Transverse colon (tissue), 4 donors: Measurements from ENCODE around the gene OCA2. TPM values are rescaled to one million over a fixed set of nuclear protein-coding genes. Genes with fewer than 3 reads are reported as not detected.
"Not testable (repeated sequence)": the region's sequence is repeated elsewhere in the genome, so short reads cannot be mapped to it uniquely, and the experiment has no call there.

Source experiments
- DNase-seq: peaks from one replicate; pipeline ENCODE4 v3.0.0-alpha.2; 2019
- H3K27ac ChIP-seq, 4 donors: fragments of 200-600 bp; sonication (generic); 2 replicates each; pipeline ENCODE4 v1.5.1; 2016 to 2018; ENCODE audit warnings: inconsistent platforms in 4 of 4
- H3K27me3 ChIP-seq: fragments of 200-600 bp; sonication (generic); 2 replicates; pipeline ENCODE4 v1.5.1; 2017; ENCODE audit warnings: inconsistent platforms
- H3K36me3 ChIP-seq, 4 donors: fragments of 200-600 bp; sonication (generic); 2 replicates each; pipeline ENCODE4 v1.5.1; 2017 to 2019; ENCODE audit warnings: inconsistent platforms in 4 of 4
- H3K4me1 ChIP-seq, 4 donors: fragments of 200-600 bp; sonication (generic); 2 replicates each; pipeline ENCODE4 v1.5.1; 2017 to 2020; ENCODE audit warnings: inconsistent platforms in 4 of 4
- H3K4me3 ChIP-seq, 4 donors: fragments of 200-600 bp; sonication (generic); 1 replicate in 1 of 4; 2 replicates in 3 of 4; pipeline versions ENCODE4 v1.5.1 to v1.6.1; 2017 to 2019; ENCODE audit warnings: inconsistent platforms in 4 of 4
- H3K9me3 ChIP-seq, 2 donors: fragments of 200-600 bp; sonication (generic); 2 replicates each; pipeline ENCODE4 v1.5.1; 2017 to 2019; ENCODE audit warnings: inconsistent platforms in 2 of 2
- CTCF ChIP-seq, 5 experiments: fragments of 200-600 bp in 3 of 5; fragments of 450-650 bp in 2 of 5; sonication (generic) in 3 of 5; IDR thresholded peaks; 1 replicate in 2 of 5; 2 replicates in 3 of 5; pipeline ENCODE4 v1.5.1; 2016 to 2017; ENCODE audit warnings: antibody characterized with exemption in 5 of 5, inconsistent platforms in 3 of 5, mild to moderate bottlenecking in 2 of 5, moderate library complexity in 1 of 5
- EP300 ChIP-seq: sonication (generic); formaldehyde crosslinking; IDR thresholded peaks from one replicate; pipeline ENCODE4 v1.6.1; 2017; ENCODE audit warnings: antibody characterized with exemption, low read depth
- POLR2A ChIP-seq: fragments of 450-650 bp; IDR thresholded peaks from one replicate; pipeline ENCODE4 v1.6.1; 2016; ENCODE audit warnings: antibody characterized with exemption, mild to moderate bottlenecking, moderate library complexity
- POLR2AphosphoS5 ChIP-seq, 3 donors: sonication (generic); formaldehyde crosslinking; IDR thresholded peaks; one replicate each; pipeline ENCODE4 v1.6.1; 2016; ENCODE audit warnings: antibody characterized with exemption in 3 of 3
- WGBS, 2 donors: methylation state at CpG; one replicate each; pipeline ENCODE4 v1.1.5; 2018; ENCODE audit warnings: low coverage in 1 of 2; 5-methylcytosine and 5-hydroxymethylcytosine counted together
- in situ Hi-C, 4 donors: fragments of 200-750 bp; cut with MboI; loops; one replicate each; pipeline versions ENCODE4 v1.15.0 to v1.15.1; 2017; ENCODE audit warnings: low sequenced_read_pairs in 3 of 4, low pct_ligation_motif_present in 1 of 4, low pct_unique_long_range_greater_than_20kb in 1 of 4
- intact Hi-C: fragments of 100-400 bp; cut with DNase I; formaldehyde crosslinking; loops from one replicate; pipeline ENCODE4 v1.15.1; 2023; ENCODE audit warnings: low total_unique reads
- total RNA-seq, 4 donors: library from RNA; depleted of rRNA; stranded (reverse); fragments of >200 nt; gene quantifications; one replicate each; pipeline ENCODE4 v1.1.0, GENCODE V29; 2016

OCA2 gene
- total RNA-seq, 4 donors from 2014 or later: 1.4 to 1.9 TPM; not detected in 2

DNA sequence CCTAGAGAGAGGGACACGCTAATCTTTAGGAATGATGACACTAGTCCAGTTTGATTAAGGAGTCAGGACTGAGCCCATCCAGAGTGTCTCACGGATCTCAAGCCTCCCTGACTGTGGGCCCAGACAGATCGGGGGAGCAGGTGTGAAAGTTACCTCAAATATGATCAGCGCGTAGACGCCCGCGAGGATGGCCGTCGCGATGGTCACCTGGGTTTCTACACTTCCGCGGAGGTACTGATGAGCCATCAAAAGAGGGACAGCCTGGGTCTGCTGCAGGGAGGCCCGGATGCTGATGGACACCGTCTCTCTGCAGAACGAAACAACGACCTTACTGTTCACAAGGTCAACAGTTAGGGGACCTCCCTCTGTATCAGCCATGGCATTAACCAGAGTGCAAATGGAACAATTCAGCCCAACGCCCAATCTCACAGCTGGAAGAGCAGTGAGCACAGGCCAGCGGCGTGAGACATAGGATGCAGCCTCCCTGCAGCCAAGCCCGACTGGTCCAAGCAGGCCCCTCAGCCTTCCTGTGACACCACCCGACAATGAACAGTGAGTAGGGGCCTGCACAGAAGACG is 84.4 kb downstream of the OCA2 start:
- WGBS, 2 donors: 91 to 100% methylated on average over 1 to 23 of the region's 23 CpGs
- Histone ChIP-seq H3K9me3 (no peaks in the 10 kb centered on the region), H3K36me3 (no peaks in the 10 kb centered on the region), H3K4me3 (no peak overlapping the region), H3K4me1 (no peaks in the 10 kb centered on the region), H3K27ac (no peak overlapping the region), H3K27me3 (no peaks in the 10 kb centered on the region)
- no peak for DNase-seq
- TF ChIP-seq POLR2A: no peak
- no peak for TF ChIP-seq POLR2AphosphoS5 (IDR thresholded peaks at IDR 0.05)
- TF ChIP-seq CTCF (IDR thresholded peaks at IDR 0.05): no peak
- no peak for TF ChIP-seq EP300
- intact Hi-C loops: no loop called here
- in situ Hi-C loops: no loop called here

DNA sequence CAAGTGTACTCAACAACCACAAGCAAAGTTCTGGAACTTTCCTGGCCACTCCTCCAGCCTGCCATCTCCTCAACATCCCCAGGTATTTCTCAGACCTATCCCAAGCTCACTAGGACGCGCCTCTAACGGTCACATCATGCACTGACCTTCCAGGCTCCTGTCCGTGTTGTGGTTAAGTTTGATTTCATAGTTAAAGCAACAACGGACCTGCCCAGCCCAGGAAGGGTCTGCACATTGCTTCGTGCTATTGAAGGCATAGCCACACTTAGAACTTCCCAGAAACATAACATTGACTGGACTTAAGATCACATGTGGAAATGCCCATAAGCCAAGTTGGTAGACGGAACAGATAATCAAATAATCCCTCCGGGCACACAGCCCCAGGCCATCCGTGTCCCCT is 85.1 kb downstream of the OCA2 start:
- Histone ChIP-seq H3K27me3 (no peaks in the 10 kb centered on the region), H3K4me3 (no peak overlapping the region), H3K4me1 (no peaks in the 10 kb centered on the region), H3K36me3 (no peaks in the 10 kb centered on the region), H3K27ac (no peak overlapping the region), H3K9me3 (no peaks in the 10 kb centered on the region)
- DNase-seq: no peak
- TF ChIP-seq CTCF (IDR thresholded peaks at IDR 0.05): no peak
- TF ChIP-seq EP300: no peak
- no peak for TF ChIP-seq POLR2AphosphoS5 (IDR thresholded peaks at IDR 0.05)
- TF ChIP-seq POLR2A: no peak
- in situ Hi-C loops: no loop called here
- WGBS, 2 donors: 83 to 86% methylated on average over 4 to 9 of the region's 9 CpGs
- intact Hi-C loops: no loop called here

DNA sequence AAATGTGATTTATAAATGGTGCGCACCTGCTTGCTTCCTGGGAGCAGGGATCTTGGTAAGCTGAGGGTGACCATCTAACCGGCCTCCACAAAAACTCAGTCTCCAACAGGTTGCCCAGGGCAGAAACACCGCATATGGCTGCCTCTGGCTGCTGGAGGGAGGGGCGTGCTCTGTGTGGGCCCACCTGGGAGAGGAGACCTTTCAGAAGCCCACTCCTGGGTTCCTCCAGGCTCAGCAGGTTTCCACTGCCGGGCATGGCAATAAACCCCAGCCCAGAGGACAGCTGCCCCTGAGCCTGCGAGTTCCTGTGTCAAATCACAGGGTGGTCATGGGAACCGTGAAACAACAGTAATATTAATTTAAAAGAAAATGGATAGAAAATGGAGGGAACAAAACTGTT is 85.6 kb downstream of the OCA2 start:
- DNase-seq: no peak
- Histone ChIP-seq H3K9me3 (peaks cover 0 to 3% of the 10 kb centered on the region in 2 donors), H3K27ac (no peak overlapping the region), H3K36me3 (no peaks in the 10 kb centered on the region), H3K27me3 (no peaks in the 10 kb centered on the region), H3K4me3 (no peak overlapping the region), H3K4me1 (no peaks in the 10 kb centered on the region)
- WGBS, 2 donors: 80% methylated on average over 7 of the region's 7 CpGs; no CpG with 5 or more reads in 1 of the 2 donors
- in situ Hi-C loops: no loop called here
- intact Hi-C loops: no loop called here
- TF ChIP-seq POLR2AphosphoS5 (IDR thresholded peaks at IDR 0.05) (no peak), CTCF (IDR thresholded peaks at IDR 0.05) (no peak), POLR2A (no peak), EP300 (no peak)

DNA sequence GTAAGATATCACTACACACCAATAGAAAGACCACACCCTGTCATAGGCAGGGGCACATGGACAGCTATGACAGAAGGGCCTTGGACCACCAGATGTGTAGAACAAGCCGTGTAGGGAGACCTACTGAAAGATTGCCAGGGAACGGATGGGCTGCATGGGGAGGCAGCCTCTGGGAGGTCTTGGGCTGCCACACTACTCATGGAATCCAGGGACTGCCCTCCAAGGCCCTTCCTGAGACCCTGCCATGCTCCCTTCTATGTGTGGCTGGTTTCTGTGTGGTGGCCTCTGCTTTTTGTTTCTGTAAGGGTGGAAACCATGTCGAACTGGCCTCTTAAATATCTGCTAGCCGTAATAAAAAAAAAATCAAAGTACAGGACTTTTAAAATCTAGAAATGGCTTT is 86.9 kb downstream of the OCA2 start:
- no peak overlapping the region for H3K27ac ChIP-seq
- intact Hi-C loops (no loop called here), in situ Hi-C loops (no loop called here)
- H3K9me3 ChIP-seq: peaks cover 0 to 3% of the 10 kb centered on the region in 2 donors
- no peaks in the 10 kb centered on the region for H3K4me1 ChIP-seq
- WGBS, 2 donors: 63 to 84% methylated on average over 2 to 4 of the region's 4 CpGs
- no peak for DNase-seq
- H3K36me3 ChIP-seq: no peaks in the 10 kb centered on the region
- TF ChIP-seq EP300 (no peak), CTCF (IDR thresholded peaks at IDR 0.05) (no peak), POLR2AphosphoS5 (IDR thresholded peaks at IDR 0.05) (no peak), POLR2A (no peak)
- H3K27me3 ChIP-seq: no peaks in the 10 kb centered on the region
- no peak overlapping the region for H3K4me3 ChIP-seq

GRCh38 chr15:28008175-28008574 is 90.9 kb downstream of the OCA2 start:
- DNase-seq, intact Hi-C loops, H3K27ac ChIP-seq, H3K4me3 ChIP-seq, H3K36me3 ChIP-seq, H3K4me1 ChIP-seq, H3K27me3 ChIP-seq, H3K9me3 ChIP-seq, in situ Hi-C loops: not testable (repeated sequence)
- WGBS, 2 donors: 83 to 87% methylated on average over 2 of the region's 2 CpGs
